Activated CD8-positive, alpha-beta T cell treated with anti-CD3 and anti-CD28 coated beads for 36 hours (primary cell): Measurements from ENCODE around the gene OR5M3. TPM values are rescaled to one million over a fixed set of nuclear protein-coding genes. Genes with fewer than 3 reads are reported as not detected.

Source experiments
- ATAC-seq: fragments of 200-7000 bp; cut with Tn5 transposase; one replicate; pipeline ENCODE4 v1.10.0; 2021; ENCODE audit warnings: mild to moderate bottlenecking, moderate library complexity
- CTCF ChIA-PET: fragments of 350-600 bp; sonication (Branson Sonifier 250); formaldehyde crosslinking; loops from one replicate; lab custom pipeline; 2021; ENCODE audit warnings: antibody characterized with exemption; lab: Charles Lee
- POLR2A ChIA-PET: fragments of 350-600 bp; sonication (Branson Sonifier 250); formaldehyde crosslinking; loops from one replicate; lab custom pipeline; 2021; ENCODE audit warnings: antibody characterized with exemption; lab: Charles Lee
- DNase-seq: peaks from one replicate; pipeline ENCODE4 v3.0.0-alpha.2; 2020
- H3K27ac Mint-ChIP-seq: one replicate; pipeline ENCODE4 v1.8.0; 2021; ENCODE audit warnings: mild to moderate bottlenecking, mixed read lengths
- H3K27me3 Mint-ChIP-seq: one replicate; pipeline ENCODE4 v1.8.0; 2021; ENCODE audit warnings: mixed read lengths
- H3K36me3 Mint-ChIP-seq: one replicate; pipeline ENCODE4 v1.8.0; 2021; ENCODE audit warnings: low read depth, mixed read lengths
- H3K4me1 Mint-ChIP-seq: one replicate; pipeline ENCODE4 v1.8.0; 2021; ENCODE audit warnings: low read depth, mixed read lengths
- H3K4me3 Mint-ChIP-seq: one replicate; pipeline ENCODE4 v1.8.0; 2021; ENCODE audit warnings: mild to moderate bottlenecking, moderate library complexity, mixed read lengths
- H3K9me3 Mint-ChIP-seq: one replicate; pipeline ENCODE4 v1.8.0; 2021; ENCODE audit warnings: mixed read lengths
- intact Hi-C: fragments of 100-400 bp; cut with micrococcal nuclease; formaldehyde crosslinking; loops from one replicate; pipeline ENCODE4 v1.10.0; 2022
- total RNA-seq, 2 experiments: library from RNA; stranded (reverse); gene quantifications; one replicate each; pipeline ENCODE4 v1.2.3, GENCODE V29; 2021
- TF ChIP-seq, protein P1 (sequence below): fragments of 200-600 bp; IDR thresholded peaks from one replicate; pipeline ENCODE4 v1.8.0; 2022; ENCODE audit warnings: antibody characterized with exemption, mild to moderate bottlenecking

The OR5M3 gene
- total RNA-seq, 2 experiments from 2014 or later, result not detected

DNA sequence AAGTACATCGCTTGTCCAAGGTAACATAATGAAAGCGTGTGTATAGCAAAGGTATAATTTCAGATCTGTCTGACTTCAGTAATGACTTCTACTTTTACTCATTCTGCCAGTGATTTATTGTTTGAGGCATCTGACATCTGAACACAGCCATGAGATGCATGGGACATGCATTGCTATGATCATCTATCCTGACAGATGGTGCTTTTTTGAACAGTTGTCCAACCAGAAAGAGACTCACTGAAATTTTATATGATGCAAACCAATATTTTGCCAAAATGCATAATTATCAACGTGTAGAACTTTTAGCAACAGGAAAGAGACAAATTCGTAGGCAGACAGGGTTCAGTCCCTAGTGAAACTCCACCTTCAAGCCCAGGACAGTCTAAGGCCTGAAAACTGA is 19.6 kb downstream of the OR5M3 start:
- H3K27me3 Mint-ChIP-seq, result no peaks in the 10 kb centered on the region
- H3K4me3 Mint-ChIP-seq, result no peak overlapping the region
- TF ChIP-seq, protein P1, sequence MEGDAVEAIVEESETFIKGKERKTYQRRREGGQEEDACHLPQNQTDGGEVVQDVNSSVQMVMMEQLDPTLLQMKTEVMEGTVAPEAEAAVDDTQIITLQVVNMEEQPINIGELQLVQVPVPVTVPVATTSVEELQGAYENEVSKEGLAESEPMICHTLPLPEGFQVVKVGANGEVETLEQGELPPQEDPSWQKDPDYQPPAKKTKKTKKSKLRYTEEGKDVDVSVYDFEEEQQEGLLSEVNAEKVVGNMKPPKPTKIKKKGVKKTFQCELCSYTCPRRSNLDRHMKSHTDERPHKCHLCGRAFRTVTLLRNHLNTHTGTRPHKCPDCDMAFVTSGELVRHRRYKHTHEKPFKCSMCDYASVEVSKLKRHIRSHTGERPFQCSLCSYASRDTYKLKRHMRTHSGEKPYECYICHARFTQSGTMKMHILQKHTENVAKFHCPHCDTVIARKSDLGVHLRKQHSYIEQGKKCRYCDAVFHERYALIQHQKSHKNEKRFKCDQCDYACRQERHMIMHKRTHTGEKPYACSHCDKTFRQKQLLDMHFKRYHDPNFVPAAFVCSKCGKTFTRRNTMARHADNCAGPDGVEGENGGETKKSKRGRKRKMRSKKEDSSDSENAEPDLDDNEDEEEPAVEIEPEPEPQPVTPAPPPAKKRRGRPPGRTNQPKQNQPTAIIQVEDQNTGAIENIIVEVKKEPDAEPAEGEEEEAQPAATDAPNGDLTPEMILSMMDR, result no peak
- ChIA-PET CTCF (no interaction called here), POLR2A (no interaction called here)
- intact Hi-C loops, result no loop called here
- peaks cover 16% of the 10 kb centered on the region for H3K9me3 Mint-ChIP-seq
- ATAC-seq, result no peak
- DNase-seq, result no peak
- no peaks in the 10 kb centered on the region for H3K4me1 Mint-ChIP-seq
- no peaks in the 10 kb centered on the region for H3K36me3 Mint-ChIP-seq
- no peak overlapping the region for H3K27ac Mint-ChIP-seq

Other genes starting within 250 kb of the OR5M3 start
- not detected for gene OR5T2, start 239.1 kb downstream of the OR5M3 start, total RNA-seq
- not detected for gene OR5T3, start 221.1 kb downstream of the OR5M3 start, total RNA-seq
- gene OR5T1, start 199.2 kb downstream of the OR5M3 start, total RNA-seq, result not detected
- not detected for gene OR8H1, start 181.1 kb downstream of the OR5M3 start, total RNA-seq
- not detected for gene OR8K3, start 158.2 kb downstream of the OR5M3 start, total RNA-seq
- not detected for gene OR8K1, start 127.3 kb downstream of the OR5M3 start, total RNA-seq
- not detected for gene OR8J1, start 119.1 kb downstream of the OR5M3 start, total RNA-seq
- not detected for gene OR8U1, start 97.7 kb downstream of the OR5M3 start, total RNA-seq
- not detected for gene OR5AL1, start 60.7 kb downstream of the OR5M3 start, total RNA-seq
- not detected for gene OR5M8, start 18.0 kb upstream of the OR5M3 start, total RNA-seq
- gene OR5M11, start 69.9 kb upstream of the OR5M3 start, total RNA-seq, result not detected
- gene OR5M10, start 104.4 kb upstream of the OR5M3 start, total RNA-seq, result not detected
- not detected for gene OR5M1, start 141.5 kb upstream of the OR5M3 start, total RNA-seq
- gene OR5AP2, start 169.1 kb upstream of the OR5M3 start, total RNA-seq, result not detected
- not detected for gene OR5AR1, start 190.3 kb upstream of the OR5M3 start, total RNA-seq
- gene OR9G1, start 225.7 kb upstream of the OR5M3 start, total RNA-seq, result not detected